NK-92 (cell line): ENCODE results near the gene GPR39.

Experiments
- DNase-seq: peaks from one replicate; lab custom pipeline; 2025; ENCODE audit not compliant: unreplicated experiment; lab: John Stamatoyannopoulos, UW

Gene GPR39

DNA sequence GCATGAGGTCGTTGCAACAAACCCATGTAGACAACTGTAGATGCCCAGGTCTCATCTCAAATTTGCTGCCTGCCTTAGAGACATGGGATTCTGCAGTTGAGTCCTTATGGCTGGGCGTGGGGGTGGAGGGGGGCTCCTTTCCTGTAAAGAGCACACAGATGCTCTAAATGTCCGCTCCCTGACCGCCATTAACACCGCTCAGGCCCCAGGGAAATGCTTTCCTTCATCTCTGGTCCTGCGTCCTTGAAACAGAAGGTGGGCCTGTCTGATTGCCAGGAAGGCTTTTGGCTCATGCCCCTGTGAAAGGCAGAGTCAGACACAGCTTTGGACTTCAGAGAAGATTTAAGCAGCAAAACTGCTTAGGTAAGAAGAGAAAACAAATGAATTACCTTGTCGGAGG lies 25.7 kb downstream of the GPR39 start:
- no peak for DNase-seq

DNA sequence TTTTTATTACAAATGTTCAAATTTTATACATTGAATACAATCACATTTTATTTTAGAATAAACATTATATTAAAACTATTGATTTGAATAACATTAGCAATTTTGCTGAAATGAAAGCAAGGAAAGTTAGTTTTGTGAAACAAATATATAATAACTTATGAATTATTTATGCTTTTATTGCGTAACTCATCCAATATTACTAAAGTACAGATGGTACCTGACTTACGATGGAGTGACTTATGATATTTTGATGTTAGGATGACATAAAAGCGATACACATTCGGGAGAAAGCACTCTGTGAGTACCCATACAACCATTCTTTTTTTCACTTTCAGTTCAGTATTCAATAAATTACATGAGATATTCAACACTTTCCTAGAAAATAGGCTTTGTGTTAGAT lies 26.5 kb downstream of the GPR39 start:
- no peak for DNase-seq

DNA sequence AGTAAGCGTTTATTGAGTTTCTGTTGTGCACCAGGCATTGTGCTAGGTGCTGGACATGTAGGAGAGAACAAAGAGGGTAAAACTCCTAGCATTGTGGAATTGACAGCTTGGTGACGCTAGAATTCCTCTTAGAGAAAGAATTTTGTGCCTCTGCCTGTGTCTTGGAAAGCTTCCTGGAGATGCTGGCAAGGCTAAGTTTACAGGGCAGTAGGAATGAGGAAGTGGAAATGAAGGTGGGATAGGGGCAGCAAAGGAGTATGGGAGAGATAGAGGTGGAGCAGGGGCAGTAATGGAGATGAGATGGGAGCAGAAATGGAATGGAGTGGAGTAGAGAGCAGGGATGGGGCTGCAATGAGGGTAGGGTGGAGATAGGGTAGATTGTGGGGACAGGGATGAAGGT lies 29.8 kb downstream of the GPR39 start:
- no peak for DNase-seq

DNA sequence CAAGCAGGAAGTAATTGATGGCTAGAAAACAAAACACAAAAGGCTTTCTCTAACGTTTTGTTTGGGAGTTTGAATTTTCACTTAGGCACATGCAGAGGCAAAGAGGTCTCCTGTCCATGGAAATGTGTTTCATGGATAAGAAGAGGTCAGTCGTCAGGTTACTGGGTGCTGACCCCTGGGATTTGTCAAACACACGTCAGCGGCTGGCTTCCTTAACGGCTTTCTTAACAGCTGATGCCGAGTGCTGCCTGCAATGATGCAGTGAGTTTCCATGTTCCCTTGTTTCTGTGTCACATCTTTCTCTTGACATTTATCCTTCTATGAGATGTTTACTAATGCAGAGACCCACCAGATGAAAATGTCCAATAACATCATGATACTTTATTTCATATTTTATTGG lies 31.7 kb downstream of the GPR39 start:
- DNase-seq: no peak

DNA sequence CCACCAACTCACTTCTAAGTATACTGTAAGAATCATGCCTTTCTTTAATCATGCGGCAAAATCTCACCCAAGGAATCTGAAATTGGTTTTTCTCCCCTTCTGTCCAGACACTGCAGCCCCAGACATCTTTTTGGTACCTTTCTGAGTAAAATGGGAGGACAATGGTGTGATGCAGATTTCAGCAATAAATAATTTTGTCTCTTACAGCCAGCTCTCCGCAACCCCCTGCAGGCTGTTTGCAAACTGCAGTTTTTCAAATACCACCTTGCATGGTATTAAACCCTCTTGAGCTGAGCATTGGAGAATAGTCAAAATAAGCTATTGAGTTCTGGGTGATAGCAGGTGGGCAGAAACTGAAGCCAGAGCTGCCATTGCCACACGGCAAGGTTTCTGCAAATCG lies 32.2 kb downstream of the GPR39 start:
- DNase-seq: no peak

DNA sequence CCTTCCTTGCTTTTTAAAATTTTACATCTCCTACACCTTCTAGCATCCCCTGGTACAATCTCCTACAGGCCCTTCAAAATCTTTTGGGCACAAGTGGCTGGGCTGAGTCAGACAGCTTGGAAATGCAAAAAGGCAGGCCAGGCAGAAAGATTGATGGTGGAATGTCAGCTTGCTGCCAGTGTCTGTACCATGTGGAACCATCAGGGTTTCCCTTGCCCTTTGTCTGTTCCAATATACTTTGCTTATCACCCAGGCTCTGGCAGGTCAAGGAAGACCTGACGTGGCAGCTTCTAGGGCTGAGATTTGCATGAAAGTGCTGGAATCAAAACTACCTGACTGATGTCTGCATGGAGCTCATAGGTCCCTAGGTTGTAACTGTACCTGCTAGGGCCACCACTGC lies 33.3 kb downstream of the GPR39 start:
- DNase-seq: no peak

DNA sequence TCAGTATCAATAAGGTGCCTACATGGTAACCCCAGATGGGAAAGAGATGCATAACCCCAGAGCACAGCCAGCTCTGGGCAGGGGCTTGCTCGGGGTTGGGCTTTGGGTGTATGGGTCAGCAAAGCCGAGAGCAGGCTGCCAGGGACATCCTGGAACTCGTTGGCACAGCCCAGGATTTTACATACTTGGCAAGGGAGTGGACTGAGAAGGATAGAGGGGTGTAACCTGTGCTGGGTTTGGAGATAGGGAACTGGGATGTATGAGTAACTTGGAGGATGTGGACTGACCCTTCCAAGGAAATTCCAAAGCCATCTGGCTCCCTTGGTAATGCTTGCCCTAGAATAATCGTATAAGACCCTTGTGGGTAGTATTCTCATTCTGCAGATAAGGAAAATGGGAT lies 44.2 kb downstream of the GPR39 start:
- DNase-seq: no peak

DNA sequence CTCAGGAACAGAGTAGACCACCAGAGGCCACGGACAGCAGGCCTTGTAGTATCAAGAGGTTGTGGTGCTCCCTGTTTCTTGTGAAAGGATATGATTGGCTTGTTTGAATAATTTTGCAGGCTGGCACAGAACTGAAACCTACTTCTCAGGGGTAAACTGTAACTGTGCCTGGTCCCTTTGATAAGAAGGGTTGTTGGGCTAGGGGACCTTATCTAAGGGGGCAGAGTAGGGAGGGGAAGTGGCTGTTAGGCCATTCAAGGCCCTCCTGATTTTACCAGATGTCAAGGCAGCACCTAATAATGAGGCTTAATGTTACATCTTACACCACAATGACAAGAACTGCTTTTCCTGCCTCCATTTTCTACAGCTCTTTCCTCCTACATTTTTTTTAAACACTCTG lies 45.6 kb downstream of the GPR39 start:
- DNase-seq: no peak

DNA sequence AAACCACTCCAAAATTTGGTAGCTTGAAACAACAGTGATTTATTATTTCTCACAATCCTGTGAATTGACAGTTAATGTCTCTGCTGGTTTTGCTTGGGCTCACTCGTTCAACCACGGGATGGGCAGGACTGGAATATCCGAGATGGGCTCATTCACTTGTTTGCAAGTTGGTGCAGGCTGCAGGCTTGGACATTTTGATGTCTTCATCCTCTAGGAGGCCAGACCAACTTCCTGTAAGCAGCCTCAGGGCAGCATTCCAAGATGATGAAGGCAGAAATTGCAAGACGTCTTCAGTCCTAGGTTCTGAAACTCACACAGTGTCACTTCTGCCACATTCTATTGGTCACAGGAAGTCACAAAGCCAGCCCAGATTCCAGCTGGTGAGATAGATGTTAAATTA lies 47.1 kb downstream of the GPR39 start:
- no peak for DNase-seq

DNA sequence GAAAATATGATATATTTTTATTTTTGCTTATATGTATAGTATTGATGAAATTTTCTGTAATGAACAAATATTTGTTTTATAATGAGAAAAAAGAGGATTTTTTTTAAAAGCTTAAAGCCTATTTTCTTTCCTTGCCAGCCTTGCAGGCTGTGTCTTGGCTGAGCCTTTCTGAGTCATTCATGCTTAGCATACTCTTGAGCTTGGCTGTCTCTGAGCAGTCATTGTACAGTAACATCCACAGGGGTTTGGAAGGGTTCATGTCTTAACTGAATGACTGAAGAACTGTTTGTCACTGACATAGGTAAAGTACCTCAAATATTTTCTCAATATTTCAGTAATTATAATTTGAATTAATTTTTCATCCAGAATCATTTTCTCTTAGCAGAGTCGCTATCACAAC lies 49.3 kb downstream of the GPR39 start:
- no peak for DNase-seq

DNA sequence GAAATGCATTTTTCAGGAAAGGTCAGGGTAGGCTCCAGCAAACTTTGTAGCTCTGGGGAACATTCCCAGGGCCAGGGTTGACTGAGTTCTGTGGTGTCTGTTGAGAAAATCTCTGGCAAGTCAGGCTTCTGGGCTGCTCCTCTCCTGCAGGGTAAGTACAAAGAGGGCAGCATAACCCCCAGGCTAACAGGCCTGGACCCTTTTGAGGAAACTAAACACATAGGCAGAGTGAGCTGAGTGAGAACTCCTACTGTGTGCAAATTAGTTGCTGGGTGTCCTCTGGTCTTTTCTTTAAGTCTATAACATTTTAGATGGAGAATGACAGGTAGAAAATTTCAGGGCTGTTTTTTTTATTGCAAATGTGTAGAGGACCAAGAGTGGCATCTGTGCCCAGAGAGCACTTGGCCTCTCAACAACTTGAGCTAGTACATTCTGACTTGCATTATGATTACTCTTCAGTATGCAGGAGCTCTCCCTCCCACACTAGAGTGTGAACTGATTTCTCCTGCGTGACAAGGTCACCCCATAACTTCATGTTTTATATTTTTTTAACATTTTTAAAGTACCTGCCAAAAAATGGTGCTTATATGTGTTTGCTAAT lies 49.9 kb downstream of the GPR39 start:
- no peak for DNase-seq

DNA sequence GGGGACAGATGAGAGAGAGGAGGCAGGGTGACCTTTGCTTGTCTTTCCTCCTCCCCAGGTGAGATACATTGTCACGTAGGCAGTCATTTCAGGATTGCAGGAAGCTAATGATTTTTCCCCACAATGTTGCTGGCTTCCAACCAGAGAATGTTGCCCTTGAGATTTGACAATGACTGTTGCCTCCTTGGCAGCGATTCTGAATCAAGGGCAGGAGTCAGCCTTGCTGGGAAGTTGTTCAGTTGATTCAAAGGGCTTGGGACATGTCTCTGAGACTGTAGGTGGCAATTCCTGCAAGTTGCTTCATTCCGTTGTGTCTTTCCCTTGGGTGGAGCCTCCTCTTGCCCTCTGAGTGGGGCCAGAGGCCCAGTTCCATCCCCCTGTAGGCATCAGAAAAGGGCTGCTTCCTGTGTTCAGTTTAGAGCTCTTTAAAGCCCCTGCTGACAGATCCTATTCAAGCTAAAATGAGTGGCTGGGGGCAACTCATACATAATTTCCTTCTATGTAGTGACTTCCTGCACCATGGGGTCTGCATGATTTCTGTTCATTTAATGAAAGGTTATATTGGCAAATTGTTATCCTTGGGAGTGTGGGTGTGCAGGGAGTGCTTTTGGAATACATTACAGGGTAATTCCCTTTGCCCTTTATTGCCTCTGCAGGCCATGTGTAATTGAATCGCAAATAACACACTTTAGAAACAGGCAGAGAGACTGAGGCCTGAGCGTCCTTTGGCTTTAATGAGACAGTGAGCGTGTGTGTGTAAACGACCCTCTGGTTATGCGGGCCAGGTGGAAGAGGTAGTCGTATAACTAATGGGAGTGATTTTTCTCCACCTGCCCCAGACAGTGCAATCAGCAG lies 52.4 kb downstream of the GPR39 start:
- DNase-seq: no peak

DNA sequence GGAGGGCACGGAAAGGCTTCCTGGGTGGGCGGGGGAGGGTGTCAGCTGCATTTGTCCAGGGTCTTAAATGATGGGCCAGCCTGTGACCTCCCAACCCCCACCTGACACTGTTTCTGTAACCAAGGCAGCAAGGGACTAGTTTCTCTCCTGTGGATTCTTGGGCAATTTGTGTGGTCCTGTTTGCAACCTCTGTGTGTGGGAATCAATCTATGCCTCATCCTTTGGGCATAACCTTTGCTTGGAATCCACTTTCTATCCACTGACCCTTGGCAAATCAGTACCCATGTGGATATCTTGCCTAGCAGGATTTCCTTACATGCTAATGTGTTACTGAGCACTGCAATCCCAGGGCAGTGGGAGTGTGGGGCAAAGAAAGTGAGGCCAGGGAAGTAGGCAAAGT lies 54.1 kb downstream of the GPR39 start:
- no peak for DNase-seq

DNA sequence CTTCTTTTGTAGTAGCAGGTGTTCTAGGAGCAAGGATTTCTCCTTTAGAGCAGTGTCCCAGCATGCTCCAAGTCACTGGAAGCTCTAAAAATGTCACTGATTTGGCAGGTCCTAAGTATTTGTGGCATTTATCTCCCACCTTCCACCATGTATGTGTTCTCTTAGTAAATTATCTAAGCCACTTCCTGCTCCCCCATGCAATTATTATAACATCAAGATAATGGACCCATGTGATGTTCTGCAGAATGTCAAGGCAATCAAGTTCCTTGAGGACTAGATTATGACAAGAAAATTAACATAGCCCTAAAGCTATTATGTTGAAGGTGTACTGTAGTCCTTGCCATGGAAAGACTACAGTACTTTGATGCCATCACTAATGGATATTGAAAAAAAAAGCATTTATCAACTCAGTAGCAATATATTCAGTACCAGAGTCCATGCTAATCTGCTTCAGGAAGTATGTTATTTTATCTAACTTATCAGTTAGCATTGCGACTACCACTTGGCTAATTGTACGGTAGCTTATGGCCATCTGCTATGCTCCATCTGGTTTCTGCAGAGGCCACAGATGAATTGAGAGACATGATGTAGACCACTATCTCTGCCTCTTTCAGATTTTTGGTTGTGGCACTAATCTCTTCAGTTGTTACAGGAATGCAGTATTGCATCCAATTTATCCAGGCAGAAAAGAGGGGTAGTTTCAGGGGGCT lies 56.7 kb downstream of the GPR39 start:
- DNase-seq: no peak

DNA sequence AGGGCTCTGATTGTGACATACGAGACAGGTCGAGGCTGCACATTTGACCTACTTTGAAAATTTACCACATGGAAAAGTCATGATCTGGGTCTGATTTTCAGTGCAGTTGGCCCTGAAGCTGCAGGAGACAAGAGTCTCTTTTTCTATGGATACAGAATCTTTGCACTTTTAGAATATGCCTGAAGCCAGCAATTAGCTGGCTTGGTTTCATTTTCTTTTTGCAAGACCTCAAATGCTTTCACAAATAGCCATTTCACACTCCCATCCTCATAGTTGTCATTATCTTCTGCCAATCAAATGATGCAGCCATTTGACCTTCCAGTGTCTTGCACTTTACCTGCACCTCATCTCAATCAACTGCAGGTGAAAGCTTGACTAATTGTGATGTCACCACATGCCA lies 59.0 kb downstream of the GPR39 start:
- DNase-seq: no peak

DNA sequence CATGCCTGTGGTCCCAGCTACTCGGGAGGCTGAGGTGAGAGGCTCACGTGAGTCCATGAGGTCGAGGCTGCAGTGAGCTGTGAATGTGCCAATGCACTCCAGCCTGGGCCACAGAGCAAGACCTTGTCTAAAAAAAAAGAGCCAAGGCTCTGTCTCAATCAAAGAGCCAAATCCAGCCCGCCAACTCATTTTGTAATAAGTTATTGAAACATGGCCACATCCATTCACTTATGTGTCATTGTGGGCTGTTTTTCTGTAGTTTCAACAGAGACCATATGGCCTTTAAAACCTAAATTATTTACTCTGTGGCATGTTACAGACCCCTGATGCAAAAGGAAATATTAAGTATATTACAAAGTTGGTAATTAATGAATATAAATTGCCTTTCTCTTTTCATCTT lies 60.8 kb downstream of the GPR39 start:
- no peak for DNase-seq

DNA sequence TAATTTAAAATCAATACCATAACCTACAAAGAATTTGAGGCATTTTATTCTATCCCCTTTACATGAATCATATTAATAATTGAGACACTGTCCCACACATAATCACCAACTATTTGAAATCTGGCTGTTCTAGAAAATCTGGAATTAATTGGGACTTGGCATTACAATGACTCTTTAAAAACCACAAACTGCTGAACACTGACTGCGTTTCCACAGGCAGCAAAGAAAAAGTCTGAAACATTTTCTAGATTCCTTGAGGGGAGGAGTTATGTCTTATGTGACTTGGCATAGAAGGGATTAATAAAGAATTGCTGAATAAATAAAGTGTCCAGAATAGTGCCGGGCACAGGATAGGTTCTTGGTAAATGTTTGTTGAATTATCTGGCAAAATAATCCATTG lies 61.4 kb downstream of the GPR39 start:
- DNase-seq: no peak

DNA sequence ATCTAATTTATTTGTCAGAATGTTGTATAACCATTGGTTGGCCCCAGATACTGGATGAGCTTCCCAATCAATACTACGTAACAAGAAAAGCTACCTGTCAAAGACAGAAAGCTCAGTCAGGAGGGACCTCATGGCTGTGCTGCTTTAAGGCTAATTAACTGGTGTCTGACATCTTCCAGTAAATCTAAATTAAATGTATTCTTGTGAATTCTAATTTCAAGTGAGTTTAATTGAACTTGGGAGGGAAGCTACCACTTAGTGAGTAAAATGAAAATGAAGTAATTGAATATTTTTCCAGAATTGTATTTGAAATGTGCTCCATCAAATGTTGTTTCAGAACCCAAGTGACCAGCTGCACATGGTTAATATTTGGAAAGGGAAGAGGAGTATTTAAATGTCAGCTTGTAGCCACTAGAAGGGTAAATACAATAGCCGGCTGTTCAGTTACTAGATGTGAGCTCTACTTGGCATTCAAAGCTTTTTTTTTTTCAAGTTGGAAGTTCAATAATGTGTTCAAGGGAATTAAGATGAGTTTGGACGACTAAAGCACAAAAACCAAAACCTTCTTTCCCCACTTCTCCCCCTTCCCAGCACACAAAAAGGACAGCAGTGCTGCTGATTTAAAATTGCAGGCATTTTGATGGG lies 62.0 kb downstream of the GPR39 start:
- no peak for DNase-seq

DNA sequence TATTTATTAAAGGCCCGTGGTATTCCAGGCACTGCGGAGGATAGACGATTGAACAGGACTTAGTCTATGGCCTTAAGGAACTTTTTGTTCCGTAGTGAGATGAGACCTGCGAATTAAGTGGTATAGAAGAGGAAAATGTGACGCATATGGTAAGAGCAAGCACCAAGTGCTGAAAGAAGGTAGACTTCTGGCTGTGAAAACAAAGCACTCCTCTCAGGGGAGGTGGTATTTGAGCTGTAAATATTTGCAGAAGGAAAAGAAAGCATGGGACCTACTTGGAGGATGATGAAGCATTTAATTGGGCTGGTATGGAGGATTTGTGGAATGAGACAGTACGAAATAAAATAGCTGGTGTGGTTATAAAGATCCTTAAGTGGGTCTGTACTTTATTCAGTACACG lies 62.5 kb downstream of the GPR39 start:
- DNase-seq: no peak

DNA sequence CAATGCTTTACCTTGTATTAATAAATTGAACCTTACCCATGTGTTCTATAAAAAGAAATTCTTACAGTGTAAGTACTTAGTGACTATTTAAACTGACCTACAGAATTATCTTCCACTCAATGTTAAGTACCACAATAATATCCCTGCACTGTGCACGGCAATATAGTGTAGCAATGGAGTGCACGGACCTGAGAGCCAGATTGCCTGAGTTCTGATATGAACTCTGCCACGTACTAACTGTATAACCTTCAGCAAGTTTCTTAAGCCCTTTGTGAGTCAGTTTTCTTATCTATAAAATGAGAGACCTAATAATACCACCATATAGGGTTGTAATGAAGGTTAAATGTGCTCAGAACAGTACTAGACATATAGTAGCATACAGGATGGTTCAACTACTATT lies 66.2 kb downstream of the GPR39 start:
- DNase-seq: no peak

DNA sequence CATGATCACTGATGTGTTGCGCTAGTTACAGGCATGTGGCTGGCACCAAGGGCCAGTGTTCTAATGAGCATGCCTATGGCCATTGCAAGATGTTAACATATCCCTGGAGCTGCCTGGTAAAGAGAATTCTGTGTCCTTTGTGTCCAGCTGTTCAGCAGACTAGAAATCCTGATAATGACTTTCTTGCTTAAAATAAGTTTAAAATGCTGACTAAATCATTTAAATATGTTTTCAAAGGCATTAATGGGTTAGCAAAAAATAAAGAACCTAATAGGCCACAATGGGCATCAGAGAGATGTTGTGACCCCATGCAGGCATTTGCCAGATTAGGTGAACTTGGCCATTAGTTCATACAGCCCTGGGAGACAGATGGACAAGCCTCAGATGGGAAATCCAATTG lies 67.5 kb downstream of the GPR39 start:
- DNase-seq: no peak

DNA sequence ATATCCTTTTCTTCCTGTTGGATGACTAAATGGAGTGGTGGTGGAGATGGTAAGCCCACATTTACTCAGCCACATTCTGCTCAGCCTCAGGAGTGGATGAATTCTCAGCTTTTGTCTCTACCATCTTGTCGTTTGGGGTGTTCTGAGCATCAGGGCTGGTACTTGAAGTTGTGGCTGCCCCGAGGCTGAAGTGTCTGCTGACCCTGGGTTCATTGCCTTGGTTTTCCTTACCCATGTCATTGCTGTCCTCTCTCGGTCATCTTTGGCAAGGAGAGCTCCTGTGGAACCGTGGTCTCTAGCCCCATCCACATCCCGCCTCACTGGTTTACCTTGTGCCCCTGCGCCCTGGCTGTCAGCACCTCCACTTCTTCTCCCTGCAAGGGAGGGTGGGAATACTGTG lies 71.9 kb downstream of the GPR39 start:
- DNase-seq: no peak
